Measurements from ENCODE around the gene IGFBP3. TPM values are rescaled to one million over a fixed set of nuclear protein-coding genes. Genes with fewer than 3 reads are reported as not detected.
"Not testable (repeated sequence)": the region's sequence is repeated elsewhere in the genome, so short reads cannot be mapped to it uniquely, and the experiment has no call there.

The IGFBP3 gene
- total RNA-seq, 4 donors from 2014 or later, result 60.6 to 187 (median 104) TPM

DNA sequence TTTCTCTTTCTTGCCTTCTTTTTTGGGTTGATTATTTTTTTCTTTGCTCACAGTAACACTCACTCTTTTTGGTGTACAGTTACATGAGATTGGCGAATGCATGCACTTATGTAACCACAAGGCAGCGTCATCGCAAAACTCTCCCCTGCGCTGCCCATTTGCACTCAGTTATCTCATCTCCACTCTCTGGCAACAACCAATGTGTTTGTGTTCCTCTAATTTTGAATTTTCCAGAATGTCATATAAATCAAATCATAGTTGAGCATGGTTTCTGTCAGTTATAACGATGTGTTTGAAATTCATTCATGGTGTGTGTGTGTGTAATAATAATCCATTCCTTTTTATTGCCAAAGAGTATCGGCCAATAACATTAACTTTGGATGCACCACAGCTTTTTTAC lies 23.0 kb upstream of the IGFBP3 start:
- no peak for DNase-seq (ENCODE audit: extremely low spot score)
- Histone ChIP-seq H3K9me3 (no peaks in the 10 kb centered on the region), H3K36me3 (no peaks in the 10 kb centered on the region), H3K27ac (replicated peaks in 1 of 4) (no peak overlapping the region), H3K4me1 (no peaks in the 10 kb centered on the region), H3K4me3 (no peak overlapping the region), H3K27me3 (no peaks in the 10 kb centered on the region)
- WGBS, result 85% methylated on average over 6 of the region's 6 CpGs
- TF ChIP-seq EP300 (IDR thresholded peaks at IDR 0.05), result no peak
- no peak for TF ChIP-seq POLR2AphosphoS5 (IDR thresholded peaks at IDR 0.05)
- TF ChIP-seq, protein P1, sequence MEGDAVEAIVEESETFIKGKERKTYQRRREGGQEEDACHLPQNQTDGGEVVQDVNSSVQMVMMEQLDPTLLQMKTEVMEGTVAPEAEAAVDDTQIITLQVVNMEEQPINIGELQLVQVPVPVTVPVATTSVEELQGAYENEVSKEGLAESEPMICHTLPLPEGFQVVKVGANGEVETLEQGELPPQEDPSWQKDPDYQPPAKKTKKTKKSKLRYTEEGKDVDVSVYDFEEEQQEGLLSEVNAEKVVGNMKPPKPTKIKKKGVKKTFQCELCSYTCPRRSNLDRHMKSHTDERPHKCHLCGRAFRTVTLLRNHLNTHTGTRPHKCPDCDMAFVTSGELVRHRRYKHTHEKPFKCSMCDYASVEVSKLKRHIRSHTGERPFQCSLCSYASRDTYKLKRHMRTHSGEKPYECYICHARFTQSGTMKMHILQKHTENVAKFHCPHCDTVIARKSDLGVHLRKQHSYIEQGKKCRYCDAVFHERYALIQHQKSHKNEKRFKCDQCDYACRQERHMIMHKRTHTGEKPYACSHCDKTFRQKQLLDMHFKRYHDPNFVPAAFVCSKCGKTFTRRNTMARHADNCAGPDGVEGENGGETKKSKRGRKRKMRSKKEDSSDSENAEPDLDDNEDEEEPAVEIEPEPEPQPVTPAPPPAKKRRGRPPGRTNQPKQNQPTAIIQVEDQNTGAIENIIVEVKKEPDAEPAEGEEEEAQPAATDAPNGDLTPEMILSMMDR (IDR thresholded peaks at IDR 0.05), result no peak
- no peak for TF ChIP-seq POLR2A (IDR thresholded peaks at IDR 0.05; ENCODE audit: low read depth)
- intact Hi-C loops (cut with DNase I), result no loop called here

DNA sequence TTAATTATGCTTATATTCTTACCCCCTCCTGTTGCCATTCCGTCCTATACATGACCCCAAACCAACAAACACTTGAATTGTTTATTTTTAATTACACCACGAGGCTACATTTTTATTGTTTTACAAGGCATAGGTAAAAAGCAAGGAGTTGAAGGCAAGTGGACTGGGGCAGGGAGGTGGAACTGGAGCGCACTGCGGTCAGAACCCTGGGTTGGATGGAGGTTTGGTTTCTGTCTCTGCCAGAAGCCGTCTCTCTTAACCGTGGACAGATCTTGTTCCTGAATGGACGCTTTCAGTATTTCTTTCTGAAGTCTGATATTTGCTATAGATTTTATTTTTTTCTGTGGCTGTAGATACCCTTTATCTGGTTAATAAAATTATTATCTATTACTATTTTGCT lies 19.9 kb upstream of the IGFBP3 start:
- TF ChIP-seq EP300 (IDR thresholded peaks at IDR 0.05), result no peak
- TF ChIP-seq POLR2AphosphoS5 (IDR thresholded peaks at IDR 0.05), result no peak
- TF ChIP-seq, protein P1 (IDR thresholded peaks at IDR 0.05), result no peak
- TF ChIP-seq POLR2A (IDR thresholded peaks at IDR 0.05; ENCODE audit: low read depth), result no peak
- 69% methylated on average over 7 of the region's 7 CpGs for WGBS
- H3K36me3 ChIP-seq, result no peaks in the 10 kb centered on the region
- no peak overlapping the region for H3K4me3 ChIP-seq
- no peaks in the 10 kb centered on the region for H3K4me1 ChIP-seq
- no peak overlapping the region for H3K27ac ChIP-seq (replicated peaks in 1 of 4)
- no peaks in the 10 kb centered on the region for H3K9me3 ChIP-seq
- intact Hi-C loops (cut with DNase I), result no loop called here
- no peaks in the 10 kb centered on the region for H3K27me3 ChIP-seq
- no peak for DNase-seq (ENCODE audit: extremely low spot score)

GRCh38 chr7:45940237-45940781 lies 19.2 kb upstream of the IGFBP3 start:
- 89% methylated on average over 12 of the region's 14 CpGs for WGBS
- H3K27ac ChIP-seq (replicated peaks in 1 of 4); H3K4me1 ChIP-seq; H3K9me3 ChIP-seq; H3K27me3 ChIP-seq; H3K36me3 ChIP-seq; H3K4me3 ChIP-seq; intact Hi-C loops (cut with DNase I): not testable (repeated sequence)
- DNase-seq (ENCODE audit: extremely low spot score), result peak; percentile 85

- TF ChIP-seq, protein P1 (IDR thresholded peaks at IDR 0.05), result no peak
- no peak for TF ChIP-seq EP300 (IDR thresholded peaks at IDR 0.05)
- H3K4me3 ChIP-seq, result no peak overlapping the region
- H3K4me1 ChIP-seq, result no peaks in the 10 kb centered on the region
- no peaks in the 10 kb centered on the region for H3K36me3 ChIP-seq
- H3K27ac ChIP-seq (replicated peaks in 1 of 4), result no peak overlapping the region
- H3K9me3 ChIP-seq, result no peaks in the 10 kb centered on the region
- no peaks in the 10 kb centered on the region for H3K27me3 ChIP-seq
- intact Hi-C loops (cut with DNase I), result no loop called here
- DNase-seq (ENCODE audit: extremely low spot score), result peak; percentile 74
- 88% methylated on average over 11 of the region's 11 CpGs for WGBS
Observed at GRCh38 chr7:45939574-45939973, 18.5 kb upstream of the IGFBP3 start.

DNA sequence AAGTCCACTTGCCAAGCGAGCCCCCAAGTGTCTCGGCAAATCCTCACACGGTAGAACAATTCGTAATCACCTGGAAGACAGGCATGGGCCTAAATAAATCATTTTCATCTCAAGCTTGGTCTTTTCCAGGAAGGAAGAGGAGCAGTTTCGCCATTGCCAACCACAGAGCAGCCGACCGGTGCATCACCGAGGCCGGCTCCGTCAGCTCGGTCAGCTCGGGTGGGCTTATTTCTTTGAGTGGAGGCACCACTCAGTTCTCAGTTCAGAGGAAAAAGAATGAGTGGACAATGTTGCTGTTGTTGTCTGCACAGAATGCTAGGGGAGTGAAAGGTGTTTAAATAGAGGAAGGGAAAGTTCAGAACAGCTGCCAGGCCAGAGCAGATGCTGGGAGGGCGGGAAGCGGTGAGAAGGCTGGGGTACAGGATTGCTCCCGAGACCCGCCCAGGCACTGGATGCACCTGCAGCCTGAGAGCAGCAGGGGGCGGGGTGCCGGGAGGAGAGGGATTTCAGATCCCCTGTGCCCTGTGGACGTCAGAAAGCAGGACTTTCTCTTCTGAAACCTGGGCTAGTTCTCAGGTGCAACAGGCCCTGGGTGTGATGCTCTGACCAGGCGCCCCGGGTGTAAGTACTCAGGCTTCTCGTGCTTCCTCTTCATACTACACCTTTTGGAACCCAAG lies 17.7 kb upstream of the IGFBP3 start:
- WGBS, result 94% methylated on average over 18 of the region's 22 CpGs
- peak; percentile 64 for DNase-seq (ENCODE audit: extremely low spot score)
- no peaks in the 10 kb centered on the region for H3K9me3 ChIP-seq
- H3K36me3 ChIP-seq, result no peaks in the 10 kb centered on the region
- TF ChIP-seq POLR2A (IDR thresholded peaks at IDR 0.05; ENCODE audit: low read depth) (no peak), POLR2AphosphoS5 (IDR thresholded peaks at IDR 0.05) (no peak), EP300 (IDR thresholded peaks at IDR 0.05) (no peak)
- TF ChIP-seq, protein P1 (IDR thresholded peaks at IDR 0.05), result no peak
- H3K27ac ChIP-seq (replicated peaks in 1 of 4), result no peak overlapping the region
- no peaks in the 10 kb centered on the region for H3K4me1 ChIP-seq
- H3K4me3 ChIP-seq, result no peak overlapping the region
- no peaks in the 10 kb centered on the region for H3K27me3 ChIP-seq
- intact Hi-C loops (cut with DNase I), result no loop called here

All from esophagus muscularis mucosa (tissue), 4 donors.